HK-2 (cell line): Measurements from ENCODE around the gene CACNA1I.
A peak's percentile ranks its signal among the peaks of the same experiment; 100 is the strongest.

Experiments
- DNase-seq: peaks from one replicate; pipeline ENCODE4 v3.0.0-alpha.2; 2018; ENCODE audit not compliant: unreplicated experiment

The CACNA1I gene

GRCh38 chr22:39568278-39568981 lies 2.1 kb upstream of the CACNA1I start:
- no peak for DNase-seq

- no peak for DNase-seq
These were observed 1.5 kb upstream of the CACNA1I start for GRCh38 chr22:39569066-39569465.

GRCh38 chr22:39570226-39570625 lies 327 bp upstream of the CACNA1I start:
- DNase-seq, result no peak

GRCh38 chr22:39571538-39571937 lies 985 bp downstream of the CACNA1I start:
- no peak for DNase-seq

- peak; percentile 84 for DNase-seq
These were observed 4.4 kb downstream of the CACNA1I start for GRCh38 chr22:39574779-39575551.

GRCh38 chr22:39575552-39575825 lies 4.9 kb downstream of the CACNA1I start:
- DNase-seq, result no peak

GRCh38 chr22:39576027-39576426 lies 5.5 kb downstream of the CACNA1I start:
- DNase-seq, result no peak

- DNase-seq, result no peak
These were observed 6.8 kb downstream of the CACNA1I start for GRCh38 chr22:39577366-39577765.

GRCh38 chr22:39577900-39578299 lies 7.3 kb downstream of the CACNA1I start:
- DNase-seq, result no peak

GRCh38 chr22:39580006-39580441 lies 9.5 kb downstream of the CACNA1I start:
- no peak for DNase-seq

- no peak for DNase-seq
These were observed 10.2 kb downstream of the CACNA1I start for GRCh38 chr22:39580795-39581194.

GRCh38 chr22:39581303-39581702 lies 10.8 kb downstream of the CACNA1I start:
- no peak for DNase-seq

GRCh38 chr22:39583066-39583667 lies 12.6 kb downstream of the CACNA1I start:
- DNase-seq, result no peak

GRCh38 chr22:39589875-39590274 lies 19.3 kb downstream of the CACNA1I start:
- DNase-seq, result no peak

- peak; percentile 77 for DNase-seq
These were observed 21.8 kb downstream of the CACNA1I start for GRCh38 chr22:39592081-39593065.

GRCh38 chr22:39593066-39593930 lies 22.7 kb downstream of the CACNA1I start:
- no peak for DNase-seq

GRCh38 chr22:39593931-39594285 lies 23.4 kb downstream of the CACNA1I start:
- no peak for DNase-seq

GRCh38 chr22:39594411-39594810 lies 23.9 kb downstream of the CACNA1I start:
- DNase-seq, result no peak

- DNase-seq, result no peak
These were observed 25.1 kb downstream of the CACNA1I start for GRCh38 chr22:39595622-39596172.

GRCh38 chr22:39596601-39597000 lies 26.0 kb downstream of the CACNA1I start:
- DNase-seq, result no peak
